Stimulated activated CD8-positive, alpha-beta memory T cell treated with anti-CD3 and anti-CD28 coated beads, Interleukin-2, amount 100 ng/mL, for 48 hours (primary cell): ENCODE data around the gene ST14.

Experiments
- DNase-seq, 2 donors: peaks; one replicate each; pipeline ENCODE4 v3.0.0-alpha.2; 2020; ENCODE audit warnings: low read depth in 2 of 2

ST14 gene

GRCh38 chr11:130159657-130160497, at the start of gene ST14:
TSS of gene ST14 (plus strand) at chr11:130159782. CDS start at chr11:130159980, 198 bp downstream.
- no peak for DNase-seq

GRCh38 chr11:130110339-130111108, 49.1 kb upstream of the ST14 start:
- DNase-seq: no peak

- no peak for DNase-seq
Observed at GRCh38 chr11:130112071-130112830, 47.3 kb upstream of the ST14 start.

GRCh38 chr11:130114281-130114680, 45.3 kb upstream of the ST14 start:
- DNase-seq: no peak

- no peak for DNase-seq
Observed at GRCh38 chr11:130114726-130115125, 44.9 kb upstream of the ST14 start.

GRCh38 chr11:130115218-130115617, 44.4 kb upstream of the ST14 start:
- no peak for DNase-seq

- DNase-seq: no peak
Observed at GRCh38 chr11:130118165-130118564, 41.4 kb upstream of the ST14 start.

- DNase-seq: peak; percentile 2 to 17
Observed at GRCh38 chr11:130118636-130119387, 40.8 kb upstream of the ST14 start.

- DNase-seq: no peak
Observed at GRCh38 chr11:130120045-130120444, 39.5 kb upstream of the ST14 start.

- no peak for DNase-seq
Observed at GRCh38 chr11:130121445-130121978, 38.1 kb upstream of the ST14 start.

GRCh38 chr11:130122141-130122575, 37.4 kb upstream of the ST14 start:
- DNase-seq: peak in 1 of 2 donors; percentile 14

GRCh38 chr11:130123414-130124040, 36.1 kb upstream of the ST14 start:
- DNase-seq: no peak

- no peak for DNase-seq
Observed at GRCh38 chr11:130124096-130124495, 35.5 kb upstream of the ST14 start.

- no peak for DNase-seq
Observed at GRCh38 chr11:130125638-130126037, 33.9 kb upstream of the ST14 start.

- DNase-seq: no peak
Observed at GRCh38 chr11:130126516-130126915, 33.1 kb upstream of the ST14 start.

GRCh38 chr11:130127509-130127908, 32.1 kb upstream of the ST14 start:
- DNase-seq: no peak

GRCh38 chr11:130128626-130129025, 31.0 kb upstream of the ST14 start:
- no peak for DNase-seq

GRCh38 chr11:130129922-130130321, 29.7 kb upstream of the ST14 start:
- no peak for DNase-seq

GRCh38 chr11:130131961-130132850, 27.4 kb upstream of the ST14 start:
- DNase-seq: peak in 1 of 2 donors; percentile 13

GRCh38 chr11:130133716-130134115, 25.9 kb upstream of the ST14 start:
- DNase-seq: no peak
